ENCODE data around the gene LIPT1.

GRCh38 chr2:99181624-99182000 lies 26.8 kb downstream of the LIPT1 start:
- TF ChIP-seq POLR2A (IDR thresholded peaks at IDR 0.05) (no peak), CTCF (IDR thresholded peaks at IDR 0.05) (no peak), POLR2AphosphoS5 (IDR thresholded peaks at IDR 0.05; ENCODE audit: insufficient read depth in 1 of 2, low read depth in 1 of 2) (no peak)

Data from vagina (tissue), 2 donors.